Stimulated activated CD8-positive, alpha-beta memory T cell treated with anti-CD3 and anti-CD28 coated beads, Interleukin-4, amount 100 ng/mL, for 4 hours (primary cell): ENCODE measurements around the gene RGS14.
A peak's percentile ranks its signal among the peaks of the same experiment; 100 is the strongest.
"Not testable (repeated sequence)": the region's sequence is repeated elsewhere in the genome, so short reads cannot be mapped to it uniquely, and the experiment has no call there.

Experiments used
- DNase-seq, 2 donors: peaks; one replicate each; pipeline ENCODE4 v3.0.0-alpha.2; 2020; ENCODE audit warnings: low read depth in 2 of 2, low spot score in 1 of 2

Gene RGS14

DNA sequence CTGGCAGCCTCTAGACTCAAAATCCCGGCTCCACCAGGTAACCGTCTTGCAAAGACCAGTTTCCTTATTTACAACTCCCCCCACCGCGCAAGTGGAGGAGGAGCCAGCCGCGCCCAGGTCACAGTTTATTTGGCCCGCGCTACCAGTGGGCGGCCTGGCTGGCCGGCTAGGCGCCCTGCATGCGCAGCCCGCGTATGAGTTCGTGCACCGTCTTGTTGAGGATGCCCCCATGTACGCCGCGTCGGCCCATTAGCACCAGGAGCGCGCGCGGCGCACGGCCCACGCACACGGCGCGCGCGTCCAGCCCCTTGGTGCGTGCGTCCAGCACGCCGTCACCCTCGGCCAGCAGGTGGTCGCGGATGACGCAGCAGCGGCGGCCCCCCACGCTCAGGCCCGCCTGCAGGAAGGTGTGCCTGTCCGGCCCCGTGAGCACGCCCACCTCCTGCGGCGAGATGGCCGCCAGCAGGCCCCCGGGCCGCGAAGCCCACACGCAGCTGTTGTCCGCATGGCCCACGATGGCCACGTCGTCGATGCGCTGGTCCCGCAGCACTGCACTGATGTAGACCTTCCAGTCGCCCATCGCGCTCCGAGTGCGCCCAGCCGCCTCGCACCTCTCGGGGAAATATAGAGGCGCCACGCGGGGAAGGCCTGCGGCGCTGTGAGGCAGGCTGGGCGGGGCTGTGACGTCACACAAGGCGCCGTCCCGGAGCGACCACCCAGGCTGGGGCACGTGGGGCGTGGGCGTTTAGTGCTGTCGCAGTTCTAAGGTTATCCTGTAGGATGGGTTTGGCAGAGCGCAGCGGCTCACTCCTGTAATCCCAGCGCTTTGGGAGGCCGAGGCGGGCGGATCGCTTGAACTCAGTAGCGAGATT, 42.5 kb downstream of the RGS14 start, which contains the start of gene PFN3:
Gene PFN3 (minus strand): TSS at position 665 of the 872 bp plus-strand sequence. CDS start 85 bp downstream, at position 580.
- DNase-seq, result no peak

DNA sequence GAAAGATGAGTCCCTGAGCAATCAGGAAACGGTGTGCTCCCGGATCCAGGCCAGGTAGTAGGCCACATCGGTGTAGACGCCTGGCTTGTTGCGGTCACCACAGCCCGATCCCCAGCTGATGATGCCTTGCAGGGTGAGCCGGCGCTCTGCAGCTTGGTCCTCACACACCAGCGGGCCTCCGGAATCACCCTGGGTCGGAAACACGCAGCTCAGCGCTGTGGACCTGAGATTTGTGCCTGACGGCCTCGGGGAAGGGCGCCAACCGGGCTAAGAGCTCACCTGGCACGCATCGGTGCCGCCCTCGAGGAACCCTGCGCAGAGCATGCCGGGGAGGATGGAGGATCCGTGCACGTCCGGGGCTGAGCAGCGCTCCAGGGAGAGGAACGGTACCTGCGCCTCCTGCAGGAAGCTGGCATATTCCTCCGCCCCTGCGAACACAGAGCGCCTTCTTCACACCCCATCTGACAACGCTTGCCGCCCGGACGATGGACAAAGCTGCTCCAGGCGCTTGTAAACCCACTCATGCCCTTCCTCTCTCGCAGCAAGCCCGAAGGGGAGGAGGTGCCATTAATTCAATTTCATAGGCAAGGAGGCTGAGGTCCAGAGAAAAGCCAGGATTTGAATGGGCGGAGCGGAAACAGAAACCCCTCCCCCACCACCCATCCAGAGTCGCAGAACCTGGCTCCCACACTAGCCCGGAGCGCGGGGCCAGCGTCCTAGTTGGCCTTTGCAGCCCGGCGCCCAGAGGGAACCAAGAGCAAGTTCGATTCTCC, 44.7 kb downstream of the RGS14 start:
- no peak for DNase-seq

DNA sequence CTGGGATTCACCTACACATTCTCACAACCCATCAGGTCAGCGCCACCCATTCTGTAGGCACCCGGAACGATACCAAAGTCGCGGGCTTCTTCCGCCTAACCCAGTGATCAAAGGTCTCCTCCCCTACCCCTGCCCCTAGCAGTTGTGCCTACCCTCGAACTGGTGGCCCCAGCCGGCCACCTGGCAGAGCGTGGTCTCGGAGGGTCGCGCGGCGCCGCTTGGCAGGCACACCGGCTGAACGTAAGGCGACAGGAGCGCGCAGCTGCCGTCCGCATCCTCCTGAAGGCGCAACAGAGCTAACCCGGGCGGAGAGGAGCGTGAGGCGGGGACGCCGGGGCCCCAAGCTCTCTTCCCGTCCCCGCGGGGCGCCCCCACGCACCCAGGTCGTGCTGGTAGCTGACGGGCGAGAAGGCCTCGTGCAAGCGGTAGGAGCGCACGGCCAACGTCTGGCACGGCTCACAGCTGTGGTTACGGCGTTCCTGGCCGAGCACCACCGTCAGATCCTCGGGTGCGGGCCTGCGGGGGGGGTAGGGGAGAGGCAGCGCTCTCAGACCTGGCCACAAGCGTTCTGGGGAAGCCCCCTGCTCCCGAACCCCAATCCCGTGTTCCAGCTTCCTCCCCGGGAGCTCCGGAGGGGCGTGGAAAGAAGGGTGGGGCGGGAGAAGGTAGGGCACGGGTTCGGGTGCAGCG, 45.5 kb downstream of the RGS14 start:
- DNase-seq, result no peak

GRCh38 chr5:177403792-177404640, 46.3 kb downstream of the RGS14 start:
- peak in 1 of 2 donors; percentile 75 for DNase-seq

GRCh38 chr5:177404641-177405179, 47.0 kb downstream of the RGS14 start:
- DNase-seq, result no peak

DNA sequence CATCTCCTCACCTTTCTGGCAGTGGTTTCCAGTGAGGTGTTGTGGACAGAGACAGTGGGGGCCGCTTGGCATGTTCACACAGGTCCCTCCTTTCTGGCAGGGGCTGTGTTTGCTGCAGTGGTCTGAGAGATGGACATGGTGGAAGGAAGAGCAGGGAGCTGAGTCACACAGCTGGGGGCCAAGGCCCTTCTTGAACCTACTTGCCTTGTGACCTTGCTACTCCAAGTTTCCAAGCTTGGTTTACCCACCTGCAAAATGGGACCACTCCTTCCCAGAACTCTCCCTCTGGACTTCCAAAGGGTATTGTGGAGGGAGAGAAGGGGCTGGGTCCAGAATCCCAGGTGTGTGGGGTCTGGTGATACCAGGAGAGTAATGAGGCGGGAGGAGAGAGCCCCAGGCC, 47.6 kb downstream of the RGS14 start:
- no peak for DNase-seq

DNA sequence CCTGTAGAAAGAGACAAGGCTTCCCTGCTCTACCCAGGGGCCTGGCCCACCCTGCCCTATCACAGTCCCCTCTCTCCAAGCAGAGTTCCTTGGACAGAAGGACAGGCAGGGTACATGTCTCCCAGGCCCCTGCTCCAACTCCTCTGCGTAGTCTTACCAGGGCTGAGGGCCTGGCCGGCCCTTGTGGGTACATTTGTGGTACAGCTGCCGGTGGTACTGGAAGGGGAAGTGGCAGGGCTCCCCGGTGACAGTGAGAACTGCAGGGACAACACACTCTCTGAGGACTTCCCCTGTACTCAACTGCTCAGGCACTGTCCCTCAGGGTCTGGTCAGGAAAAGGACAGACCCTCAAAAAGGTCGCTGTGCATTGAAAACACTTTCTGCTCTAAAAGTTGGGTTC, 48.1 kb downstream of the RGS14 start:
- DNase-seq, result no peak

DNA sequence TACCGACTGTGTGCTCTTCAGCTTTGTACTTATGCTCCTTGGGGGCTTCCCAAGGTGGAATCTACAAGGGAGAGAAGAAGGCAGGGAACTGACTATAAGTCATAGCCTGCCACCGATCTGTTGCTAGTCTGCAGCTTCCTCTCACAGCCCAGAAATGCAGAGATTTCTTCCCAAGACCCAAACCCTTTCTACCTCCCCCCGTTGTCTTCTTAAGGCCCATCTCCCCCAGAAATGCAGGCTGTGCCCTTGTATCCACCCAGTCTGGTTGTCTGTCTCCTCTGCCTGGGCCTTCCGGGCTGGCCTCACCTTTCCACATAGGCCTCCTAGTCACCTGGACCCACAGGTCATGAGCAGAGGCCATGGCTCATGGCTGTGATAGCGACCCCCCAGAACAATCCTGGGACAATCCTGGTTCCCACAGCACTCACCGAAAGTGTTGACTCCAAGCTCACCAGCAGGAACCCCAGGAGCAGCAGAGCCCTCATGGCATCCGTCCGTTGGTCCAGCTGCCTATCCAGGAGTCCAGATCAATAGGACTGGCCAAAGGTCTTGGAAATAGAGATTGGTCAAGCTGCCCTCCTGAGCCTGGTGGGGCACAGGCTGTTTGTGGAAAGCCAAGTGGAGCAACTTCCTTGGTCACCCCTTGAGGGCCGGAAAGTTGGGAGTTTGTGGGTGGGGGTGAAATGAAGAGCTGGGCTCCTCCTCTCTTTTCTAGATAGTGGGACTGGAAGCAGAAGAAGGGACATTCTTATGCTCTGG, 51.5 kb downstream of the RGS14 start, which contains the start of gene F12:
Gene F12 (minus strand): TSS at position 522 of the 759 bp plus-strand sequence. CDS start 37 bp downstream, at position 485.
- DNase-seq, result no peak

GRCh38 chr5:177410575-177410974, 52.9 kb downstream of the RGS14 start:
- no peak for DNase-seq

DNA sequence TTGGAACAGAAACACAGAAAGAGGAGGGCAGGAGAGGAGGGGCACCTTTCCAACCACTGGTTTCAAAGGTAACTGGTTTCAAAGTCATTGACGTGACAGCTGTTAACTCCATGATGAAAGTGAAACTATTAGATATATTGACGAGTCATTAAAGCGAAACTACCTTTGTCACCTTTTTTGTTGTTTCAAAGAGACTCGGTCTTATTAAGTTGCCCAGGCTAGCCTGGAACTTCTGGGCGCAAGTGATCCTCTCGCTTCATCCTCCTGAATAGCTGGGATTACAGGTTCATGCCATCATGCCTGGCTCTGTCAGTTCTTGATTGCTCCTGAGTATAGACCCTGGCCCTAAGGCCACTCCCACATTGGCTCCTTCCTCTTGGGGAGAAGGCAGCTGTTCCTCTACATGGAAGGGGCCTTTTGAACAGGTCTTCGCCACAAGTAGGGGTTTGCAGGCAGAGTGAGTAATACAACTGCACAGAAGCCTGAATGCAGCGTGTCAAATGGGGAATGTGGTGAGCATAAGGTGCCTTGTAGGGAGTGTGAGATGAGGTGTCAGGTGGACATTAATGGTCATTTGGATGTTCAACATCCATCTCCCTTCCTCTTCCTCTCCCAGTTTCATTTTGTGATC, 55.0 kb downstream of the RGS14 start:
- DNase-seq, result no peak

GRCh38 chr5:177414481-177414880, 56.8 kb downstream of the RGS14 start:
- no peak for DNase-seq

GRCh38 chr5:177417081-177417480, 59.4 kb downstream of the RGS14 start:
- DNase-seq, result not testable (repeated sequence)

DNA sequence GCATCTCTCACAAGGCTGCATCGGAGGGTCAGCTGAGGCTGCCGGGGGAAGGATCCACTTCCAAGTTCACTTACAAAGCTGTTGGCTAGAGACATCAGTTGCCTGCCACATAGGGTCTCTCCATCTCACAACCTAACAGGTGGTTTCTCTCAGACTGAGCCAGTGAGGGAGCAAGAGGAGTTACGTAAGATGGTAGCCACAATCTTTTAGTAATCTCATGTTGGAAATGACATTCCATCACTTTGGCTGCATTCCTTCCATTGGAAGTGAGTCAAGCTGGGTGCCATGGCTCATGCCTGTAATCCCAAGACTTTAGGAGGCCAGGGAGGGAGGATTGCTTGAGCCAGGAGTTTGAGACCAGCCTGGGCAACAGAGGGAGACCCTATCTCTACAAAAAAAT, 61.3 kb downstream of the RGS14 start:
- no peak for DNase-seq

DNA sequence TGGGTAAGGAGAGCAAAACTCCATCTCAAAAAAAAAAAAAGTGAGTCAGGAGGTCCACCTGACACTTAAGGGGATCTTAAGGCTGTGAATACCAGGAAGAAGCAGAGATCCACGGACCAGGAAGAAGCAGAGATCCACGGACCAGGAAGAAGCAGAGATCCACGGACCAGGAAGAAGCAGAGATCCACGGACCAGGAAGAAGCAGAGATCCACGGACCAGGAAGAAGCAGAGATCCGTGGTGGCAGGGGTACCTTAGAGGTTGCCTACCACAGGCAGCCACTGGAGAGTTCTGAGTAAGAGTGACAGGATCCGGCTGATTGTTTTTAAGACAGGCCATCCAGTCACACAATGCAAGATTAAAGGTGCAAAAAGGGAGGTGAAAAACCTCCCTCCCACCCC, 62.7 kb downstream of the RGS14 start:
- DNase-seq, result not testable (repeated sequence)

- DNase-seq, result no peak
Observed at GRCh38 chr5:177421062-177421798, 63.5 kb downstream of the RGS14 start.
